ENCODE data around the gene NUP62.

The NUP62 gene

DNA sequence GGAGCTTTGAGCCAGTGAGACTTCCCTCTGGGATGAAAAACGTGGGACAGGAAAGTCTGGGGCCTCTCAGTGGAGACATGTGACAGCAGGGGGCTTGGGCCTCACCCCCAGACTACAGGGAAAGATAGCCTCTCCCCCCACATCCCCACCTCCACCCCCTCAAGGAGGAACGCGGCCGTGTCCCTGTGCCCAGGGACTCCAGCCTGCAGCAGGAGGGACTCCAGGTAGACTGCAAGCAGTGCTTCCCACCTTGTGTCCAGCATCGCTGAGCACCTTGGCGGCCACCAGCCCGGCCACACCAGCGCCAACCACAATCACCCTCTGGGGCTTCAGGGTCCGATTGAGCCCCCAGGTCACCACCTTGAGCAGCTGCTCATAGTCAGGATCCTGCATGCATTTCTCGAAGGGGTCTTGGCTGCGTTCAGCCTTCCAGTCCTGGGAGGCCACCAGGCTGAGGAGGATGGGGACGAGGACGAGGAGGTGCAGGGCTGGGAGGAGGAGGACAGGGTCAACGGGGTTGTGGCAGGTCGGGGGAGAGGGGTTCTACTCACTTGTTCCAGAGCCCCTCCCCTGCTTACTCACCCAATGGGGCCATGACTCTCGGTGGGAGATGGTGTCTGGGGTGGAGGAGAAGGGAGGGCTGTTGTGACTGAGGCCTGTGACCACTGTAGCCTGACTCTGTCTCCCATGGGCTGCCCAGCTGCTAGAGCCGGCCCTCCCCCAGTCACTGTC is 33.6 kb downstream of the NUP62 start:
- no peak for DNase-seq

DNA sequence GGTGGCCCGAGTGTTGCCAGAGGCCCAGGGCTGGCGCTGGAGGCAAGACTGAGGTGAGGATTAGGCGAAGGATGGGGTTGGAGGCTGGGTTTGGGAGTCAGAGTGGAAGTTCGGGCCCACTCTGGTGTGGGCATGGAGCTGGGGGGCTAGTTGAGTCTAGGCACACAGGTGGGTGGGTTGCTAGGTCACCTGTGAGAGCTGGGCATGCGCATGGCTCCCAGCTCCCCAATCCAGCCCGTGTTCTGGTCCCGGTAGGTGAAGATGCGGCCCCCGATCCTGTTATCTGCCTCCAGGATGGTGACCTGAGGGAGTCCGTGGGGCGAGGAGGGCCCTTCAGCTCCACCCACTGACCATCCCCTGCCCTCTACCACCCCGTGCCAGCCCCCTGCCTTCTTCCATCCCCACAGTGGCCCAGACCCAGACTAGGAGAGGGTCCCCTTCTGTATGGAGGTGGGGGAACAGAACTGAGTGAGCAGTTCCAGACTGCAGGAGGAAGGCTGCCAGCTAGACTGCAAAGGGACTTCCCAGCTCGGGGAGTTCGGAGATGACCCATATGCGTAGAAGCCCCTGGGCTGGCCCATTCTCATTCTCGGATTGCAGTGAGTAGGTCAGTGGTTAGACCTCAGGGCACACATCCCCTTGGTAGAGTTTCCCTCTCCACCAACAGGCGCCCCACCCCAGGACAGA is 34.3 kb downstream of the NUP62 start:
- DNase-seq = no peak

DNA sequence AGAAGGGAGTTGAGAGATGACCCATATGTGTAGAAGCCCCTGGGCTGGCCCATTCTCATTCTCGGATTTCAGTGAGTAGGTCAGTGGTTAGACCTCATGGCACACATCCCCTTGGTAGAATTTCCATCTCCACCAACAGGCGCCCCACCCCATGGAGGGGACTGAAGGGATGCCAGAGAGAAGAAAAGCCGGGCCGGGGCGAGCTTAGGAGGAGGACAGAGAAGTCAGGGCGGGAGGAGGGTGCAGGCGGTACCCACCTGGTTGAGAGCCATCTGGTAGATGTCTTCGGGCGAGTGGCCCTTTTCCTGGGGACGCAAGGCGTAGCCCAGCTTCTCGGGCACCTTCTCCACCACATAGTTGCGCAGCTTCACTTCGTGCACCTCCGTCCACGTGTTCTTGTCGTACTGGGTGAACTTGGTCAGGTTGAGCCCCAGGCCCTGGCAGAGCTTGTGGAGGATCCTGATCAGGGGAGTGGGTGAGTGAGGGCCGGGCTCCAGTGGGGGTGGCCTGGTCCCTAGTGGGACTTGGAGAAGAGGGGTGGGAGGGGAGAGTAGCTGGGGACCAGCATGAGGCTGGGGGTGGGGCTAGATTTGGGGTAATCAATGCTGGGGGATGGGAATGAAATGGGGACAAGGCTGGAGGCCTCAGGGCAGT is 35.2 kb downstream of the NUP62 start:
- no peak for DNase-seq

DNA sequence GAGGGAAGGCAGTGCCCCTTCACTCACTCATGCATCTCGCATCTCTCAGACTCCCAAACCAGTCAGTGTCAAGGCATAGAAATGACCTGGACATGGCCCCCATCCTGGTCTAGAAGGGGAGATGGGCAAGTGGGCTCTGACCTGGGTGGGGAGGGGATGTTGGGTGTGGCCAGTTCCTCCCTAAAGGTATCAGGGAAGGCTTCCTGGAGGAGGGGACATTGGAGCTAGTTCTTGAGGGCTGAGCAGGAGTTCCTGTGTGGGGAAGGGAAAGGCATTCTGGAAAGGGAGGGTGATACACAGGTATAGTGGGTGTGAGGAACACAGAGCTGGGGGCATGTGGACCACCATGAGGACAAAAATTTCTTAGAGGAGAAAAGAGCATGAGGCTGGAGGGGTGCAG is 36.6 kb downstream of the NUP62 start:
- DNase-seq = no peak

DNA sequence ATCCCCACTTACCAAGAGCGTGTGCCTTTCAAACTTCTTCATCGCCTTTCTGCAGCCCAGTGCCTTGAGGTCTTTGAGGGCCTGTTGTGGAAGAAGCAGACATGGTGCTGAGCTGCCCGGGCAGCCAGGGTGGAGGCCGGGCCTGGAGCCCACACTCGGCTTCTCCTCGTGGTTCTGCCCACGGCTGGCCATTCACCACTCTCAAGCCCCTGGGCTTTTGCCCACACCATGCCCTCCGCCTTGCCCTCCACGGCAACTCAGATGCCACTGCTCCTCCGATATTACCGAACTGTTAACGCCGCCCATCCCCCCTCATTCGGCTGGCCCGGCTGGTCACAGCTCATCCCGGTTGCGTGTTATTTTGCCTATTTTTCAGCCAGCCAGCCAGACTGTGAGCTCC is 37.9 kb downstream of the NUP62 start:
- DNase-seq = no peak

DNA sequence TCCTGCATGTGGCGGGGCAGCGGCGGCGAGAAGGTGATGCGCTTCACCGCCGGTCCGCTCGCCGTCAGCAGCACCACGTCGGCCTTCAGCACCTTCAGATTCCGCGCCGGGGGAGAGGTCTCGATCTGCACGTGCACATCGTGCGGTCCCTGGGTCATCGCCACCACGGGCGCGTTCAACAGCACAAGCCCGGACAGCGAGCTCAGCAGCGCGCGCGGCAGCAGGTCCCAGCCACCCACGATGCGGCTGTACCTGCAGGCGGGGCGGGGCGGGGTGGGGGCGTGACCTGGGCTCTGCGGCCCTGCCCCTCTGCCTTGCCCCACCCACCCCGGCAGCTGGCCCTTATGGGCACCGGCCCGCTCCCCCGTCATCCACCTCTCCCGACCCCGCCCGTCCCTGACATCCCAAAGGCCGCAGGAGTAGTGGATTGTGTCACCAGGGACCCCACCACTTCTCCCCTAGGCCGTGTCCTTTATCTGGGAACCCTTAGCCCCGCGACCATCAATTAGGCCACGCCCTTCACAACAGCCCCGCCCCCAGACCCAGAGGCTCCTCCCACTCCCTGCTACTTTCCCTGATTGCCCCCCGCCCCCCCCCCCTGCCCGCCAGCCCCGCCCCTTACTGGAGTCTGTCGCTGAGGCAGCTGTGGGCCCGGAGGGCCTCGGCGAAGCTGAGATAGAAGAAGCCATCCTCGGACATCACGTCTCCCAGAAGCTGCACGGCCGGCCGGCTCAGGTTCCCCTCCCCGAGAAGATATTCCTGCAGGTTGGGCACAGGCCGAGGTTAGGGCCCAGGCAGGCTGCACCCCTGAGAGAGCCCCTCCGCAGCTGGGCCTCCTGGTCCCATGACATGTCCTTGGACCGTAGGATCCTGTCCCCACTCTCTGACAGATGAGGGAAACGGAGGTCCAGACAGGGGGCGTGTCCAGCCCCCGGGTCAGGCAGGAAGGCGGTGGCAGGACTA is 38.7 kb downstream of the NUP62 start:
- peak; percentile 86 for DNase-seq

DNA sequence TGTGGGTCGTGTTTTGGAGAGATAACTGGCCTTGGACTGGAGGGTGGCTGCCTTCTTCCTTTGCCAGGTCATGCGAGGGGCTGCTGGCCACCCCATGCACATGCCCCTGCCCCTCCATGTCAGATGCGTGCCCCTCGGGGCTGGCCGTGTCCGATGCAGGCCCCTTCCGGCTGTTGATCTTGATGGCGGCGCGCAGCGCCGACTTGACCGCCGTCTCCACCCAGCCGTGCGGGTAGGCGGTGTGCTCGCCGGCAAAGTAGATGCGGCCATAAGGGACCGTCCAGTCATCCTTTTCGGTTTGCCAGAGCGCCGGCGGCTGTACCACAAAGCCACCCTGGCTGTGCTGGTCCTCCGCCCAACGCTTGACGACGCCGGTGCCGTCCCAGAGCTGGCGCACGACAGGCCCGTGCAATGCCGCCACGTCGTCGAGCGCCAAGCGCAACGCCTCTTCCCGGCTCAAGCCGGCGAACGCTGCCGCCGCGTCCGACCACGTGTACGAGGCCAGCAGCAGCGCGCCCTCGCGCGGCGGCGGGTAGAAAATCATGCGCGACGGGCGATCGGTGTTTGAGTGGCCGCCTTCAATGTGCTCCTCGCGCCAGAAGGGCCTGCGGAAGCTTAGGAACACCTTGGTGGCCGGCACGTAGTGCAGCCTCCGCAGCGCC is 39.5 kb downstream of the NUP62 start:
- DNase-seq = peak; percentile 86

DNA sequence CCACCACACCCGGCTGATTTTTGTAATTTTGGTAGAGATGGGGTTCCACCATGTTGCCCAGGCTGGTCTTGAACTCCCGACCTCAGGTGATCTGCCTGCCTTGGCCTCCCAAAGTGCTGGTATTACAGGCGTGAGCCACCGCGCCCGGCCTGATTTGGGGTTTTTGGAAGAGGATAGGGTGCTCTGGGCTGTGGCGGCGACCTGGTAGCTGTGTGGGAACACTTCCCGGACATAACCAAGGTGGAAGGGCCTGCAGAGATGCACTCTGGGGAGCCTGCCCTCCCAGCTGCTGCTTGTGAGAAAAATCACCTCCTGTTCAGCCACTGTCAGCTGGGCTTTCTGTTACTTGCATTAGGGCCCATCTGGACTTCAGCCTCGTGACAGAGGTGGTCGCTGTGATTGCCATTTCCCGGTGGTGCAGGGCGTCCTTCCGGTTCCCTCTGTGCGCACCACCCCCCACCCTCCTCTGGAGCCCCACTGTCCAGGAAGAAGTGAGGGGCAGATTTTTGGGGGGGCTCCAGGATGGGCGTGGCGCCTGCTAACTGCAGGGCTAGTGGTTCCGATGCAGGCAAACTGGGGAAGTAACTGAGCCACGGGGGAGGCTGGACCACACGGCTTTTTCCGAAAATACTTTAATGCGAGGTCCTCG is 40.1 kb downstream of the NUP62 start:
- peak; percentile 24 for DNase-seq

DNA sequence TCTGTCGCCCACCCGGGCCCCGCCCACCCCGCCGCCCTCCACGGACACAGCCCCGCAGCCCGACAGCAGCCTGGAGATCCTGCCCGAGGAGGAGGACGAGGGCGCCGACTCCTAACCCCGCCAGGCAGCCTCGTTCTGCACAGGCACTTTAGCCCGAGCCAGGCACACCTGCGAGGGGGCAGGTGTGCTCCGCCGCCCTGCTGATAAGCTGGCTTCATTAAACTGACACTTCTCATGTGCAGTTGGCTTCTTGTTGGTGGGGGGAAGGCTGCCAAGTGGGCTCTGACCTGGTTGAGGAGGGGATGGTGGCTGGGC is 40.8 kb downstream of the NUP62 start:
- DNase-seq = peak; percentile 69

DNA sequence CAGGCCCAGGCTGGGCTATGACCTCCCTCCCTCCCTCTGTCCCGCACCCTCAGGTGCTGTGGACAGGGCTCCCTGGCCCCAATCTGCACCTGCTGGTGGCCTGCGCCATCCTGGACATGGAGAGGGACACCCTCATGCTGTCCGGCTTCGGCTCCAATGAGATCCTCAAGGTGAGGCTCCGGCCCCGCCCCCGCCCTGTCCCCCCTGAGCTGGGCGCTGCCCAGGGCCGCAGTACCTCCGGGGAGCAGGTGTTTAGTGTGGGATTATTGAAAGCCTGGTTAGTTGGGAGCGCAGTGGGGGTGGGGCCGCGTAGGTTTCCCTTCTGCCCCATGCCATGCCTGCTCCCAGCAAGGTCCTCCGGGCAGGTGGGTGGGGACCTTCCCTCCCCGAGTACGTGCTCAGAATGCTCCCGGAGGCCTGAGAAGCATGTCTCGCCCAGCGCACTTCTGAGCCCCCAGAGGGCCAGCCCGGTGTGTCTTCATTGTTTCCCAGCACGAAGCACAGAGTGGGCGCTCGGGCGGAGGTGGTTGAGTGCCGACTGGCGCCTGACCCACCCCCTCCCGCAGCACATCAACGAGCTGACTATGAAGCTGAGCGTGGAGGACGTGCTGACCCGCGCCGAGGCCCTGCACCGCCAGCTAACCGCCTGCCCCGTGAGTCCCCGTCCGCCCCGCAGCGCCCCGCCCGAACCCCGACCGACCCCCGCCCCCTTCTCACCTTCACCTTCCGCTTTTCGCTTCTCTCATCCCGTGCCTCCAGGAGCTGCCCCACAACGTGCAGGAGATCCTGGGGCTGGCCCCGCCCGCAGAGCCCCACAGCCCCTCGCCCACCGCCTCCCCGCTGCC is 41.4 kb downstream of the NUP62 start:
- peak; percentile 61 for DNase-seq

DNA sequence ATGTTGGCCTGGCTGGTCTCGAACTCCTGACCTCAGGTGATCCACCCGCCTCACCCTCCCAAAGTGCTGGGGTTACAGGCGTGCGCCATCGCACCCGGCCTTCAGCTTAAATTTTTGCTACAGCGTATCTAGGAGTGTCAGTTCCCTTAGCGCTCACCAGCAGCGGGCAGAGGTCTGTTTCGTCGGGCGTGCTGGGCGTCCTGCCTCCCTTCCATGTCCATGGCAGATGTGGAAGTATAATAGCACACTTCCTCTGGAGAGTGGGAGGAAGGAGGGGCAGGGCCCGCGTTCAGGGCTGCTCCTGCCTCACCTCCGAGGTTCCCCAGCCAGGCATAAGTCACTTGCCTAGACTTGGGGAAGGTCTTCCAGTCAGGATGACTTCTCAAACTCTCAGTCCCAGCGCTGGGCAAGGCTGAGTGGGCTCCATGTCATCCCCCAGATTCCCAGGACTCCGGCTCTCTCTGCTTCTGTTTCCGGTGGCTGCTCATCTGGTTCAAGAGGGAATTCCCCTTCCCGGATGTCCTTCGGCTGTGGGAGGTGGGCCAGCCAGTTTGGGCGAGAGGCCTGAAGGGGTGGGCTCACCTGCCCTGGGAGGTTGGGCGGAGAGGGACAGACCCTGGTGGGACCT is 42.2 kb downstream of the NUP62 start:
- peak; percentile 13 for DNase-seq

DNA sequence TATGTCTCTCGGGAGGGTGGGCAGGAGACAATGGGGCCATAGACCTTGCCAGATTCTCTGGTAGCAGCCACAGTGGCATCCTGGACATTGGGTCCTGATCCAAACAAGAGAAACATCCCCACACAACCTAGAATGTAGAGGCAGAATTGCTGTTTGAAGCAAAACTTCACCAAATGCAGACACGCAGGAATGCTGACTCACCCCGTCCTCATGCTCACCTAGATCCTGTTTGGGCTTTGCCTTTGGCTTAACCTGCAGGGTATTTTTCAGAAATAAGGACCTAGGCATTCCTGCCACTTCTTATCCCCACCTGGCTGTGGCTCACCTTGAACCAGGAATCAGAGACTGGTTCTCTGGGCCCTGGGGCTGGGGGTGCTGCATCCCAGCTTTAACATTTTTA is 44.5 kb downstream of the NUP62 start:
- DNase-seq = no peak

DNA sequence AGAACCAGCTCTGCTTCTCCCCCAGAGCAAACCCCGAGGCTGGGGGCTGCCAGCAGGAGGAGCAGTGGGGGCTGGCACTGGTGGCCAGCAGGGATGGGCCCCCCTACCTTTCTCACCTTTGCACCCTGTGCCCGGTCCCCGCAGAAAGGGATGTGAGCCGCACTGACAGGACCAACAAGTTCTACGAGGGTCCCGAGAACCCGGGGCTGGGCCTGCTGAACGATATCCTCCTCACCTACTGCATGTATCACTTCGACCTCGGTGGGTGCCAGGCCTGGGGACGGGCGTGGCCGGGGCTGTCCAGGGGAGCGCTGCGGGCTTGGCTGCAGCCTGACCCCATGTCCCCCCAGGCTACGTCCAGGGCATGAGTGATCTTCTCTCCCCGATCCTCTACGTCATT is 45.2 kb downstream of the NUP62 start:
- DNase-seq = no peak

DNA sequence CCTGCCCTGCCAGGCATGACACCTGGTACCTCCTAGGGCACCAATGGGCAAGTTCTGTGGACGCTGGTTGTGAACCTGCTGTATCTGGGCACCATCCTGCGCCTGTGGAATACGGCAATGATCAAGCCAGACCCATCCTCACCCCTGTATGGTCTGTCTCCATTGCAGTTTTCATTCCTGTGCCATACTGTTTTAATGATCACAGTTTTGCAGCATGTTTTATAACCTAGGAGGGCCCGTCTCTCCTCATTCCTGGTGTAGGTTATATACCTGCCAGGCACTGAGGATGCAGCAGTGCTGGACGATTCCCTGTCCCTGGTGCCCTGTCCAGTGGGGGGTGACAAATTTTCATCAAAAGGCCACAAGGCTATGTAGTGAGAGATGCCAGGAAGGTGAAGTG is 46.2 kb downstream of the NUP62 start:
- DNase-seq = no peak

DNA sequence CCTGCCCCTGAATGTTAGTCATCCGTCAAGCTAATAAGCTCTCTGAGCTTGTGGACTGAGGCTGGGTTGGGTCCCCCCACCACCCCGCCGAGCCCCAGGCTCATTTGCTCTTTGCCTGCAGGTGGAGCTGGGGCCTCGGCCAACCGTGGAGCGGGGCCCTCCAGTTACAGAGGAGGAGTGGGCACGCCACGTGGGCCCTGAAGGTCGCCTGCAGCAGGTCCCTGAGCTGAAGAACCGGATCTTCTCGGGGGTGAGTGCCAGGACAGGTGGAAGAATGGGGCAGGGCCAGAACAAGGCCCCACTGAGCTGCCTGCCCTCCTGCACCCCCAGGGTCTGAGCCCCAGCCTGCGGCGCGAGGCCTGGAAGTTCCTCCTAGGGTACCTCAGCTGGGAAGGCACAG is 46.7 kb downstream of the NUP62 start:
- DNase-seq = no peak

DNA sequence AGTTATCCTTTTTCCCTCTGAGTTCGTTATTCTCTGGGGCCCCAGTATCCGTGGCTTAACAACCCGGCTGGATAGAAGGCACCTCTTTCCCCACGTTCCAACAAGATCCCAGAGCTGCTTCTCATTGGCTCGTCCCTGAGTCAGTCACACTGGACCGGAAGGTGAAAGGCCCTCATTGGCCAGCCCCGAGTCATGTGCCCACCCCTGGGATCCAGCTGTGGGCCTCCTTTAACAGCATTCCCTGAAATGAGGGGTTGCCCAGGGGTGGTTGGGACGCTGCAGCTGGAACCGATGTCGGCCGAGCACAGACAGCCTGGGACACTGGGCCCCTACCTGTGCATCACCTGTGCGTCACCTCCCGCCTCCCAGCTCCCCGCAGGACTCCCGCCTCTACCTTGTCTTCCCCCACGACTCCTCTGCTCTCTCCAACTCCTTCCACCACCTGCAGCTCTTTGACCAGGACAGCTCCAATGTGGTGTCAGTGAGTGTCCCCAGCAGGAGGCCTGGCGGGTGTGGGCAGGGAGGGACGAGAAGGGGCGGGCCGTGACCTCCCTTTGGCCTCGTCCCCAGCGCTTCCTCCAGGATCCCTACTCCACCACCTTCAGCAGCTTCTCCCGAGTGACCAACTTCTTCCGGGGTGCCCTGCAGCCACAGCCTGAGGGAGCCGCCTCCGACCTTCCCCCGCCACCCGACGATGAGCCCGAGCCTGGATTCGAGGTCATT is 47.5 kb downstream of the NUP62 start:
- DNase-seq = no peak

DNA sequence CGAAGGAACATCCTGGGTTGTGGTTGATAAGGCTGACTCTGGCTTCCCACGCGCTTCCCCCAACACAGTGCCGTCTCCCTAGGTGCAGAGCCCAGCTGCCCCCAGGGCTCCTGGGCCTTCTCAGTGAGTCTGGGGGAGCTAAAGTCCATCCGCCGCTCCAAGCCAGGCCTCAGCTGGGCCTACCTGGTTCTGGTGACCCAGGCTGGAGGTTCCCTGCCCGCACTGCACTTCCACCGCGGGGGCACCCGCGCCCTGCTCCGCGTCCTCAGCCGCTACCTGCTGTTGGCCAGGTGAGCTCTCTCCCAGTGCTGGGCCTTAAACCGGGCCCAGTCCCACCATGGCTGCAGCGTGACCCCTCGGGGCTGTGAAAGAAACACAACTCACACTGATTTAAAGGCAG is 48.1 kb downstream of the NUP62 start:
- no peak for DNase-seq

DNA sequence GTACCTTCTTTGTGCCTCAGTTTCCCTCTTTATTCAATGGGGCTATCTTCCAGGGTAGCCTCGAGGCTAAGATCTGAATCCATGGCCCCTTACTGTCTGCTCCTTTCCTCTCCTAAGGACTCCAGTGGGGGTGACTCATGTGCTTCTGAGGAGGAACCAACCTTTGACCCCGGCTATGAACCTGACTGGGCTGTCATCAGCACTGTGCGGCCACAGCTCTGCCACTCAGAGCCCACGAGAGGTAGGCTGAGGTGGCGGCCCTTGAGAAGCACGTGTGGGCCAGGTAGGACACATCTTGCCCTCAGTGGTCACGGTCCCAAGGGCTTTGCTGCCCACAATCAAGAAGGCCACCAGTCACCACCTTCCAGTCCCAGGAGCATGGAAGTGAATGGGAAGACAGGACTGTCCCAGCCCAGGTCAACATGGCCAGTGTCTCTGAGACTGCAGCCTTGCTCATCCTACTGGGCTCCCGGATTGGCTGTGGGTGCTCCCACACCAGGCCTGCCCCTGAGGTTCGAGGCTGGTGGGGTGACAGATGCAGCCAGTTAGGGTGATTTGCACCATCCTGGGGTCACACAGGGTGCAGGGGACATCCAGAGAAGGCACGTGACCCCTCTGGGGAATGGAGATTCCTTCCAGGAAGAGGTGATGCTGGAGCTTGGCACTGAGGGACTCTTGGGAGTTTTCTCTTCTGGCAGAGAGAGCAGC is 49.0 kb downstream of the NUP62 start:
- no peak for DNase-seq

DNA sequence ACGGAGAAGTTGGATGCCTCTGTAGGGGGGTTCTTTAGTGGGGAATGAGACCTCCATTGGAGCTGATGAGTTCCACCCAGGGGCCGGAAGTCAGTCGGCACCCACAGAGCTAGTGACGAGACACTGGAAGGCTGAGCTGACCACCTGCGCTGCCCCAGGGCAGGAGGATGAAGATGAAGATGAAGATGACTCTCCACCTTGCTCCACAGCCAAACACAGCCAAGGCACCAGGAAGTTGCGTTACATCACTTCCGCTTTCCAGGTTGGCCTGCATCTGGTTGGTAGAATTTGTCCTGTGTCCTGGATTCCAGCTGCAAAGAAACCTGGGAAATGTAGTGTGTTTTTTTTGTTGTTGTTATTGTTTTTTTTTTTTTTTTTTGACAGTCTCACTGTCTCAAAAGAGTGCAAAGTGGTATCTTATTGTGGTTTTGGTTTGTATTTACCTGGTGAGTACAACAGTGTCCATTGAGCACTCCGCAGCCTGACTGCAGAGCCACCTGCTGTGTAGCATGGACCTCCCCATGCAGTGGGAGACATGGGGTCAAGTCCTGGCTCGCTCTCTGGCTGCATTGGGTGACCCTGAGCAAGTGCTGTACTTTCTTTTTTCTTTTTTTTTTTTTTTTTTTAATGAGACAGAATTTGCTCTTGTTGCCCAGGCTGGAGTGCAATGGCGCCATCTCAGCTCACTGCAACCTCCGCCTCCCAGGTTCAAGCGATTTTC is 49.9 kb downstream of the NUP62 start:
- DNase-seq = no peak

Measured in NCI-H69 (cell line).